ENCODE data around the gene TMEM79.
A peak's percentile ranks its signal among the peaks of the same experiment; 100 is the strongest.

TMEM79 gene

DNA sequence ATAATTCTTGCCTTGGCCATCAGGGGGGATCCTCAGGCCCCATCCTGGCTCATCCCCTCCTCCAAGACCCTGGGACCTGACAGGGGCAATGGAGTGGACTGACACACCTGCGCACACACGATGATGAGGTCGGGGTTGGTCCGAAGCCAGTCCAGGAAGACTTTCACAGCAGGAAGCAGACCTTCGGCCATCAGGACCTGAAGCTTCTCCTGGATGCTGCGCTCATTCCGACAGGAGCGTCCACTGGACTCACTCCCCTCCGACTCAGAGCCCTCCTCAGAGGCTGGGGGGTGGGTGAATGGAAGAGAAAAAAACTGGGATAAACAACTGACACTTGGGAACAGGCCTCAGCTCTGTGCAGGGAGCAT is 20.9 kb upstream of the TMEM79 start:
- no peak for DNase-seq

DNA sequence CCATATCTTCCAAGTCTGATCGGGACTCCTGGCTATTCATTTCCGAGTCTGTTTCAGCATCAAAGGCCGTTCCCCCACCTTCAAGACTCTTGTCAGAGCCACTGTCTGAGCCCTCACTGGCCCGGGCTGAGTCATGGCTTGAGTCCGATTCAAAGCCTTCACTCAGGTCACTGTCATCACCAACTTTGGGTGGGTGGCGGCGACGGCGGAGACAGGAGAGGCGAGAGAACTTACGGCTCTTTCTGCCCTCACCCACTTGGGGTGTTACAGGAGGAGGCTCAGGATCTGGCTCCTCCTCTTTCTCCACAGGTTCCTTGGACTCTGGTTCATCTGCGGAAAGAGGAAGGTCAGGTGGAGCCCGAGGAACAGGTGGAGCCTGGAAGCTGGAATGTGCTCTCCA is 18.1 kb upstream of the TMEM79 start:
- DNase-seq = no peak

DNA sequence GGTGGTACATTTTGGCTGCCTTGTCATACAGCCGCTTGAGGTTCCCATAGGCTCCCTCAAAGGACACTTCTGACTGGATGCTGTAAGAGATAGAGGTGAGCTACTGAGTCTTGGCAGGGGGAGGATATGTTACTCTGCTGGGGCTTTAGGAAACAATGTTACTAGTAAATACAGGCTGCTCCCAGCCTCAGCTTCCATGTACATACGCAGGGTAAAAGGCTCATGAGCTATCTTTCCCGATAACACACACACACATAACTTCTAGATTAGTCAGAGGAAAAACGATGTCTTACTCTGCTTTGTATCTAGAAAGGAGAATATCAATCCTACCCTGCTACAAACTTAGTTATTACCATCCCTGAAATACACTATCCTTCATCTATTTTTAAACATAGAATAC is 15.8 kb upstream of the TMEM79 start:
- no peak for DNase-seq

DNA sequence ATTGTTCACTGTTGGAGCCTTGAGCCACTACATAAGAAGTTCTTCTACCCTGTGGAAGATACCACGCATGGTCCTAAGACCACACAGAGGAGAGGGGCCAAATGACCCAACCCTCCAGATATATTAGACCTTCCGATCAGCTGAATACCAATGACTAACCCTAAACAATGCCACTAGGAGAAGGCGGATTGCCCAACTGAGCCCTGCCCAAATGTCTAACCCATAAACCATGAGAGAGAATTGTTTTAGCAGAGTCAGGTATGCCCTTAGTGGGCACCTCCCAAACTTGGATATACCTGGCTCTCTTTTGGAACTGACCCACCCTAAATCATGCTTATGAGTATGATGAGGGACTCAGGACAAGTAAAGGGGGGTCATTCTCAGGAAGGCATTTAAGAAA is 13.8 kb upstream of the TMEM79 start:
- no peak for DNase-seq

DNA sequence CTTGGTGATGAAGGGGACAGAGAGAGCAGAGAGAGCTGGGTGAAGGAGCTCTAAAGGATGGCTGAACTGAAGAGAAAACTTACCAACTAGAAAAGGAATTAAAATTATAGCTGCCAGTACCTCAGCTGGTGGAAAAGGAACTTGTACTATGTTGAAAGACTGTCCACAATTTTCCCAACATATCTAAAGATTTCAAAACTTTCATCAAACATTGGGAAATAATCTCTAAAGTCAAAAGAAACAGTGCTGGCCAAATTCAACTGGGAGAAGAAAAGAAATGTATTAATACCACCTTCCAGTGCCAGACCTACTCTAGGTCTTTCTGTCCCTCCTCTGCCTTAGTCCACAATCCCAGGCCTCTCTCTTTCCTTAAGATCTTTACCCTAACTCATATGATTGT is 7.6 kb upstream of the TMEM79 start:
- DNase-seq = no peak

DNA sequence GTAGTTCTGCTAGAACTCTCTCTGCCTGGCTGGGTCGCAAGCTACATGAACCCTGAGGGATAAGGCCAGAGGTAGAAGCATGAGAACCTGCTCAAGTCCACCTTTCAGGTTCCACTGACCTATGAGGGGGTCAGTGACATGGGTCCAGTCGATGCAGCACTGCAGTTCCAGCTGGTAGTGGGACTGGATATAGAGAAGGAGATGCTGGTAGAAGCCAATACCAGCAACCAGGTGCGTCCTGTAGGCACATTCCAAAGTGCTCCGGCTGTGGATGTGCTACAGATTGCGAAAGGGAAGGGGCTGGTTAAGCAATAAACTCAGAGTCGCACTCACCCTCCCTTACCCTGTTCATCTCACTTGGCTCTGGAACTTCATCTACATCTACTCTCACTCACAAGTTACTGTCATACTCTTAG is 7.2 kb upstream of the TMEM79 start:
- DNase-seq = no peak

DNA sequence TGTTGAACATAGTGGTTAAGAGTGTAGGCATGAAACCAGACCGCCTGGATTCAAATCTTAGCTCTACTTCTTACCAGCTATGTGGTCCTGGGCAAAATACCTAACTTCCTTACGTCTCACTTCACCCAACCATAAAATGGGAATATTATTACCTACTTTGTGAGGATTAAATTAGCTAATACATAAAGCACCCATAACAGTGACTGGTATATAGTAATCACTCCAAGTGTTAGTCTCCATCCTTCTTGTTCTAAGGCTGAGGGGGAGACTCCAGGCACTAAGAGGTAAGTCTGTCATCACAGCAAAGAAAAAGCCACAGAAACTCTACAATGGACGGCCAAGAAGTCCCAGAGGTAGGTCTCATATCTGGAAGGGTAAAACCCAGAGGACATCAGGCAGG is 4.3 kb upstream of the TMEM79 start:
- DNase-seq = no peak

DNA sequence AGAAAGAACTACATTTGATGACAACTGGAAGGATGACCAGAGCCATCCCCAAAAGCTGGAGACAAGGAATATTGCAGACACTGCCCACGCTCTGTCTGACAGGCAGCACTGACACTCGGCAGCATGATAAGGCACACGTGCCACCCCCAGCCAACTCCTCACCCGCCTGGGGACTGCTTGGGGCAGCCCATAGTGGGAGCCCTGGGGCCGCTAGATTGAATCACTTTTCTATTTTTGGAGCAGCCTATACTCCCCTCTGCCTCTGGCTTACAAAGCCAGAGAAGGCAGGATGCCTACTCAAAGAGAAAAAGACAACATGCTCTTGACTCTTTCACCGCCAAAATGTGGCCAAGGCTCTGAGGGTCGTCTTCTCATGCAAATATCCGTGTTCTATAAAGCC is 2.8 kb upstream of the TMEM79 start:
- no peak for DNase-seq

DNA sequence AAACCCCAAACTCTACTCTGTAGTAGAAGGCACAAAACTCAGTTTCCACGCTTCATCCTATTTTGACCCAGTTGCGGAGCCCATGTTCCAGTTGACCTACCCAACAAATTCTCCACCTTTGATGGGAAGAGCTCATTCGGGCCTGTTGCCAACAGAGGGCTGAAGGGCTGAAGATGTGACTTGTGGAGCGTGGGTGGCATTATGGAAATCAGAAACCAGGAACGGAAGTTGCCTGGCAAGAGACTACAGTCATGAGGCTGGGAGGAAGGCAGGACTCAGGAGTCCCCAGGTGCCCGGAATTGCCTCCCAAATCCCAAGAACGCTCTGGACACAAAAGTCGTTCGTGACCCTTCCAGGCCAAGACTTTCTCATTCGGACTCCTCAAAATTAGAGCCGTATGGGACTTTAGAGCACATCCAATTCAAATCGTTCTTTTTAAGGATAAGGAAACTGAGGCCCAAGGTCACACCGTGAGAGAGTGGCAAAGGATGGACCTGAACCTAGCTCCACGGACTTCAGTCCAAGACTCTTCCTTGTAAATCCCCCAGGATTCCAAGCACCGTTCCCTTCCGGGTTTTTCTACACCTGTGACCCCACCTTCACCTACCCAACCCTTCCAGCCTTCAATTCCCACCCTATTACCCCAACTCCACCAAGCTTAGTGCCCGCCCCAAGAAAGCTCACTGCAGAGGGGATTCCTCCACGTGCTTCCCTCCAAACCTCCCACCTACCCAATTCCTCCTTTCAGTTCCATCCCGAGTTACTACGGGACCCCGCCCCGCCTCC is 2.2 kb upstream of the TMEM79 start:
- peak; percentile 26 for DNase-seq

DNA sequence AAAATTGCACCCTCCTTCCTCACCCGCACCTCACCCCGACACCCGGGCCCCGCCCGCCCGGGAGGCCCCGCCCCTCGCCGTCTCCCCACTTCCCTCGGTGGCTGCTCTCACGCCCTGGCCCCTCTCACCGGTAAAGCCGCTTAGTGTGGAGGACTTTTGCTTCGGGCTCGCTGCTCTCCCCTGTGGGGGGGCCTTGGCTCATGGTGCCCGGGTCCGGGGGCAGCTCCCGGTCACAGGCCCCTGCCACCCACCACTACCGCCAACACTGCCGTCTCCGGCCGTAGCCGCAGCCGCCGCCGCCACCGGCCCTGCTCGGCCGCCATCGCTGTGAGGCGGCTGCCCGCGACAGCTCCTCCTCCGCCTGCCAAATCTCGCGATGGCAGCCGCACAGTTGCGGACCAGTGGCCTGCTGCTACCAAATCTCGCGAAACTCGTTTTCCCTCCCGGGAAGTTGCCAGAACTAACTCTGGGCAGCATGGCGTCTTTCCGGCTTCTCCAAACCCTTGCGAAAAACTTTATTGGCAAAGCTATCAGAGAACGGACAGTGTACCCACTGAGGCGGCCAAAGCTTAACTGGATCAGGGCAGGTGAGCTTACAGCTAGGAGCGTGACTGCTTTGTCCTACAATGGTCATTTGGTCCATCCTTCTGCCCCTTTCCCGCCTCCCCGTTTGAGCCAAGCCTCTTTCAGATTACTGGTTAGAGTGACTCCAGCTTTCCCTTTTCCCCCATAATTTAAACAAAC is 1.5 kb upstream of the TMEM79 start, which contains the start of gene SMG5:
Gene SMG5, minus strand, starts transcription at position 347 of the 744 bp plus-strand sequence. Its CDS starts 145 bp downstream, at position 202.
- peak; percentile 85 for DNase-seq

DNA sequence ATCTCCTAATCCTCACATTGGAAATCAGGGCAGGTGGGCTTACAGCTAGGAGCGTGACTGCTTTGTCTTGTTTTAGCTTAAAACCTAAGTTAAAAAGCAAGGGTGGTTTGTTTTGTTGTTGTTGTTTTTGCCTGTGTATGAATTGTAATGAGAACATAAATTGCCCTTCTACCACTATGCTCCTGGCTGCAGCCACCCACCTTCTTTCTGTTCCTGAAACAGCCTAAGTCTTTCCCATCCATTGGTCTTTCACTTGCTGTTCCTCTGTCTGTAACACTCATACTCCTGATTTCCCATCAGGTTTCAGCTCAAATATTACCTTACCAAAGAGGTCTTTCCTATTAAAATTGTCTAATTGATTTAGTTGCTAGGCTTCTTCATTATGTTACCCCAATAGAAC is 604 bp upstream of the TMEM79 start:
- DNase-seq = no peak

DNA sequence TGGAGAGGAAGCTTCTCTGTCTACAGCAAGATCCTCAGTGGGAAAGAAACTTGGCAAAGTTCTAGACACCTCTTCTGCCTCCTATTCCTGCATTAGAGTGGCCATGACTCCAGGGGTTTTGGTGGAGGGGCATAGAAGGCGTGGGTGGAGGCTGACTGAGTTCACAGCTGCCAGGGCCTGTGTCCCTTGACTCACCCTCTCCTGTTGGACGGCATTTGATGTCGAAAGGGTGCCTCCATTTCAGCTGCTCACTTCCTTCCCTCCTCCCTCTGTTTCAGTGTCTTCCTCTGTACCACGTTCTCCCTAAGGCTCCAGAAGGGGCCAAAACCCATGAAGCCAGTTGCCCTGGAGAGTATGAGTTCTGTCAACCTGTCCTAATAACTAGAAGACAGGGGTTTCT is 632 bp downstream of the TMEM79 start:
- DNase-seq = no peak

DNA sequence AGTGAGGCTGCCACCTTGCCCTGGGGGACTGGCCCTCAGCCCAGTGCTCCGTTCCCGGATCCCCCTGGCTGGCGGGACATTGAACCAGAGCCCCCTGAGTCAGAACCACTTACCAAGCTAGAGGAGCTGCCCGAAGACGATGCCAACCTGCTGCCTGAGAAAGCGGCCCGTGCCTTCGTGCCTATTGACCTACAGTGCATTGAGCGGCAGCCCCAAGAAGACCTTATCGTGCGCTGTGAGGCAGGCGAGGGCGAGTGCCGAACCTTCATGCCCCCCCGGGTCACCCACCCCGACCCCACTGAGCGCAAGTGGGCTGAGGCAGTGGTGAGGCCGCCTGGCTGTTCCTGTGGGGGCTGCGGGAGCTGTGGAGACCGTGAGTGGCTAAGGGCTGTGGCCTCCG is 1.3 kb downstream of the TMEM79 start:
- DNase-seq = no peak

DNA sequence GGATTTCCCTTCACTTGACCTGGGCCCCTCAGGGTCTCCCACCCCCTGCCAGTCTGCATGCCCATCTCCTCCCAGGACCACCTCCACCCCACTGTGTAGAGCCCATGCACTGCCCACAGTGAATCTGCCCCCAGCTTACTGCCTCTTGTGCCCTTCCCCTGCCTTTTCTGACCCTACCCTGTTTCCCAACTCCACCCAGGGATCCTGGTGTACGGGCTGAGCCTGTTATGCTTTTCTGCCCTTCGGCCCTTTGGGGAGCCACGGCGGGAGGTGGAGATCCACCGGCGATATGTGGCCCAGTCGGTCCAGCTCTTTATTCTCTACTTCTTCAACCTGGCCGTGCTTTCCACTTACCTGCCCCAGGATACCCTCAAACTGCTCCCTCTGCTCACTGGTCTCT is 1.9 kb downstream of the TMEM79 start:
- no peak for DNase-seq

DNA sequence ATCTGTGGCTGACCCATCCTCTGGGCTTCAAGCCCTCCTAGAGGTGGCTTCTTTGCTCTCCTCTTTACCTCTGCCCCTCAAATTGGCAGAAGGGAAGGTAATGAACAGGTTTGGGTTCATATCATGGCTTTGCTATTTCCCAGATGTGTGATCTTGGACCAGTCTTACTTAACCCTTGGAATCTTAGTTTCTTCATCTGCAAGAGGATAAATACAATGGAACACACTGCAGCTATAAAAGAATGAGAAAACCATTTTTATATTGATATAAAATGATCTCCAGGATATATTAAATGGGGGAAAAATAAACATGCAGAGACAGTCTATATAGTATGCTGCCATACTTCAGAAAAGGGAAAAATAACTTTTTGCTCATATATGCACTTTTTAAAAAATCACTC is 5.7 kb downstream of the TMEM79 start:
- DNase-seq = no peak

DNA sequence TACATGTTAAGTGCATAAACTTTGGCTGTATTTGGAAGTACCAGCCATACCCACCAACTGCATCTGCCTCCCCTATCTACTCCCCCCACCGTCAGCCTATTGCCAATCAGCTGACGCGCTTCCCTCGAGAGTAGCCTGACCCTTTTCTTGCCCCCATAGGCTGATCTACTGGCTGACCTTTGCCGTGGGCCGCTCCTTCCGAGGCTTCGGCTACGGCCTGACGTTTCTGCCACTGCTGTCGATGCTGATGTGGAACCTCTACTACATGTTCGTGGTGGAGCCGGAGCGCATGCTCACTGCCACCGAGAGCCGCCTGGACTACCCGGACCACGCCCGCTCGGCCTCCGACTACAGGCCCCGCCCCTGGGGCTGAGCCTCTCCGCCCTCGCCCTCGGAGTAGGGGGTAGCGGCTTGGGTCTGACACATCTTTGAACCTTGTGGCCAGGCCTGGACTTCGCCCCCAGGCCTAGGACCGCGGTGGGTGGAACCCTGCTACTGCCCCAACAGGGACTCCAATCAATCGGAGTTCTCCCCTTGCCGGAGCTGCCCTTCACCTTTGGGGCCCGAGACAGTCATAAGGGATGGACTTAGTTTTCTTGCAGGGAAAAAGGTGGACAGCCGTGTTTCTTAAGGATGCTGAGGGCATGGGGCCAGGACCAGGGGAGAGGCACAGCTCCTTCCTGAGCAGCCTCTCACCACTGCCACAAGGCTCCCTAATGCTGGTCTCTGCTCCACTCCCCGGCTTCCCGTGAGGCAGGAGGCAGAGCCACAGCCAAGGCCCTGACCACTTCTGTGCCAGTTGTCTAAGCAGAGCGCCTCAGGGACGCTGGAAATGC is 7.3 kb downstream of the TMEM79 start:
- peak; percentile 55 for DNase-seq

DNA sequence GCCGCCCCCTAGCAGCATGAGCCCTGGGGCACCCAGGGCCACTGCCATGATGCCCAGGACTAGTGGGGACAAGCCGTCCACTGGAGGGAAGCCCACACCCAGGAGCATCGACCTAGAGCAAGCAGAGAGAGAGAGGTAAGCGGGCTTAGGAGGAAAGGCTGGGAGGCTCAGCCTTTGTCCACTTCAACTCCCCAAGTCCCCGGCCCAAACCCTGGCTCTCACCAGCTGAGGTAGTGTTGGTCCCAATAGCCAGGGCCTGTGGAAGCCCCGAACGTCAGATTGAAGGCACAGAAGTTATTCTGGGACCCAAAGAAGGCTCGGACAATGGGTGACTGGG is 8.9 kb downstream of the TMEM79 start:
- DNase-seq = no peak

DNA sequence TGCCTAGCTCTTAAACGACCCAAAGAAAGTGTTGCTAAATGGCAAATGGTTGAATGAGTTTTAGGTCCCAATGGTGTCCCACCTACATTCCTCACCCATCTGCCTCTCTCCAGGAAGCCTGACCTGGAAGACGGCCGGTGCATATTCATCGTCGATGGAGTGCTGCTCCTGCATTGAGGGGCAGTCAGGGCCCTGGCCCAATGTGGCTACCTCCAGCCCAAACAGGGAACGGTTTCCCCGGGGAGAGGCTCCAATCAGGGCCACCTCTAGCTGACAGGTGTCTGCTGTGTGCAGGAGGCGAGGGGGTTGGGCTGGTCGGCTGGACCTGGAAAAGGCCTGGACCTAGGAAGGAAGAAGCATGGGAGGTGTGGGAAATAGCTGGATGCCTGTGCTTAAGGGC is 9.8 kb downstream of the TMEM79 start:
- DNase-seq = no peak

DNA sequence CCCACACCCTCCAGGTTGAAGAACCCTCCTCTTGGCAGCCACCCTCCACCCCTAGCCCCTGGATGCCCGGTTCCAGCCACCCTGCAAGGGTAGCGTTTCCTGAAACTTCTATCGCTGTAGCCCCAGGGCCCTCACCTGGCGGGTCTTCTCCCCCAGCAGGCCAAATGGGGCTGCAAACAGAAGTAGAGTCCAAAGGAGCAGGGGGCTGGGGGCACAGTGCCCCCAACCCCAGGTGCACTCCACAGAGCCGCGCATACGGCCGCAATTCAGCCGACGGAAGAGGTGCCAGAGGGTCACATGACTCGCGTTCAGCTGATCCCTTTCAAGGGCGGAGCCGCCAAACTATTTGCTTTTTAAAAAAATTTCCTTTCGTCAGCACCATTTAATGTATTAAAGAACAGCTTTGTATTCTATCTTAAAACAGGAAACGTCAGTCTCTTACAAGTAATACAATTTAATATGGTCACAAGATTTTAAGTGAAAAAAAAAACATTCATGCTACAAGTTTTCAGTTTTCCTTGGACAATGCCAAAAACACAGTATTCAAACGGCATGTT is 11.3 kb downstream of the TMEM79 start, which contains the start of gene GLMP:
Gene GLMP, minus strand, starts transcription at position 289 of the 557 bp plus-strand sequence. Its CDS starts 34 bp downstream, at position 255.
- DNase-seq = no peak

DNA sequence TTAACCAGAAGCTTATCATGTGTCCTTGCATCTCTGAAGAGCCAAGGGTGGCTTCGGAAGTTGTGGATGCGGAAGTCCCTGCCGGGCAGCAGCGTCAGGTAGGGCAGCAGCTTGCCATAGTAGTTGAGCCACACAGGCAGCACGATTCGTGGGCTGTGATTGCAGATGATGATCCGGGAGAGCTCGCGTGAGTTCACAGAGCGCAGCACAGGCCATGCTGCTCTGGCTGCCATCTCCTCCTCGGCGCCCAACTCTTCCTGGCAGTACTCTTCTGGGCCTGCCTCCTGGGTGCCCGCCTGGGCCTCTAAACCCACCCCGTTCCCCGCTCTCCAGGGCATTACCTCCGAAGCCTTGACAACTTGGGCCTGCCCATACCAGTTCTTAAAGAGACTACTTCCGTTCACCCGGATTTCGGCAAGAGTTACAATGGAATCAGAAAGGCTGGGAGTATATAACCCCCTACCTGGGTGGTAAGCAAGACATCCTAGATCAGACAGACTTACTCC is 14.8 kb downstream of the TMEM79 start, which contains the start of gene VHLL:
Gene VHLL, minus strand, starts transcription at position 456 of the 506 bp plus-strand sequence. Its CDS starts 118 bp downstream, at position 338.
- DNase-seq = no peak

DNA sequence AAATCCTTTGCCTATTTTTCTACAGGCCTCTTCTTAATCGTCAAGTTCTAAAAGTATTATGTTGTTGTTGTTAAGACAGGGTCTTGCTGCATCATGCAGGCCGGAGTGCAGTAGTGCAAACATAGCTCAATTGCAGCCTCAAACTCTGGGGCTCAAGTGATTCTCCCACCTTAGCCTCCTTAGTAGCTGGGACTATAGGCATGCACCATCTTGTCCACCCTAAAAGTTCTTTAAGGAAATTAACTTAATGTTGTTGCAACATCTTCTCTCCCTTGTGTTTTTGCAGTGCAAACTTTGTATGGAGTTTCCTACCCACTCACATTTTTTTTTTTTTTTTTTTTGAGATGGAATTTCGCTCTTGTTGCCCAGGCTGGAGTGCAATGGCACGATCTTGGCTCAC is 19.1 kb downstream of the TMEM79 start:
- DNase-seq = no peak

DNA sequence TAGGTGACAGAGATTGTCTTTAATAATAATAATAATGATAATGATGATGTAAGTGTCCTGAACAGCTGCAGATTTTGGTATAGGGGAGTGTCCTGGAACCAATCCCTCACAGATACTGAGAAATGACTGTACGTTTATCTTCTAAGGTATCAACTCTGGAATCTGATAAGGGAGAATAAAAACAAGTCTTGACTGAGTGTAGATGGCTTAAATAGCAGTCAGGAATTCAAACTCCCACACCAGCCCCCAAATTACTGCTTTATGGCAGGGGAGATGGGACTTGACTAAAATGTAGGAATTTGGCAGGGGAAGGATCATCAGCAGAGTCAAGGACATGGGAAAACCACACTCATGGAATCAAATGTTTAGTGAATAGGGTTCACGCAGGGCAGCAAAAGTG is 21.1 kb downstream of the TMEM79 start:
- DNase-seq = no peak

DNA sequence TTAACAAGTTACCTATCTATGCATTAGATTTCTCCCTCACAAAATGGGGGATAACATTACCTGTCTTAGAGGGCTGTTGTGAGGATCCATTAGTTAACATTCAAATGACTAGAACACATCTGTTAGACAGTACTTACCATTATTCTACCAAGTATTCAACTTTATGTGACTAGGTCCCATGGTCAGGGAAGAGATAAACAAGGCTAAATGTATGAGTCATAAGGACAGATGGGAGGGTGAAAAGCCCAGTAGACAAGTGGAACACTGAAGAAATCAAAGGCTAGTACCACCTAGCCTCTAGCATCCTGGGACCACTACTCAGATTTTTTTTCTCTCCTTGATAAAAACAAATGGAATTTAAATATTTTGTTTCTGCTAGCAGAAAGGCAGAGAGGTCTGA is 24.0 kb downstream of the TMEM79 start:
- DNase-seq = no peak

Data from NCI-H2029 treated with DMSO at 0.1 percent for 48 hours (cell line).